Immature natural killer cell (primary cell): ENCODE measurements around the gene PSMA1. TPM values are rescaled to one million over a fixed set of nuclear protein-coding genes. Genes with fewer than 3 reads are reported as not detected.

Experiments
- DNase-seq, 3 donors: peaks; one replicate each; pipeline ENCODE4 v3.0.0; 2022; ENCODE audit warnings: mixed read lengths in 1 of 3
- H3K27ac Mint-ChIP-seq, 6 donors: one replicate each; pipeline ENCODE4 v1.8.0; 2020; ENCODE audit warnings: mixed read lengths in 6 of 6, mild to moderate bottlenecking in 5 of 6, inconsistent platforms in 4 of 6, moderate library complexity in 3 of 6
- H3K27me3 Mint-ChIP-seq, 3 donors: one replicate each; pipeline ENCODE4 v1.8.0; 2020 to 2021; ENCODE audit warnings: low read depth in 3 of 3, mild to moderate bottlenecking in 3 of 3, mixed read lengths in 3 of 3, moderate library complexity in 3 of 3, inconsistent platforms in 1 of 3
- H3K36me3 Mint-ChIP-seq, 3 donors: one replicate each; pipeline ENCODE4 v1.8.0; 2020; ENCODE audit warnings: mixed read lengths in 3 of 3, inconsistent platforms in 2 of 3, mild to moderate bottlenecking in 2 of 3
- H3K4me1 Mint-ChIP-seq, 2 donors: one replicate each; pipeline ENCODE4 v1.8.0; 2020; ENCODE audit warnings: inconsistent platforms in 2 of 2, mild to moderate bottlenecking in 2 of 2, mixed read lengths in 2 of 2, moderate library complexity in 1 of 2
- H3K4me3 Mint-ChIP-seq, 5 donors: one replicate each; pipeline ENCODE4 v1.8.0; 2020; ENCODE audit warnings: mild to moderate bottlenecking in 5 of 5, mixed read lengths in 5 of 5, inconsistent platforms in 3 of 5, moderate library complexity in 3 of 5
- H3K9me3 Mint-ChIP-seq, 6 donors: one replicate each; pipeline ENCODE4 v1.8.0; 2020; ENCODE audit warnings: mild to moderate bottlenecking in 6 of 6, mixed read lengths in 6 of 6, inconsistent platforms in 4 of 6, moderate library complexity in 3 of 6
- polyA plus RNA-seq, 3 donors: library from polyadenylated mRNA; unstranded; fragments of 300-500 nt; fragmentation: Illumina TruSeq; gene quantifications; one replicate each; pipeline ENCODE4 v1.2.3, GENCODE V29; 2021

Gene PSMA1
- polyA plus RNA-seq, 3 donors from 2014 or later: 181 to 440 (median 187) TPM

GRCh38 chr11:14455648-14456430 lies 64.3 kb downstream of the PSMA1 start:
- no peaks in the 10 kb centered on the region for H3K9me3 Mint-ChIP-seq
- H3K4me3 Mint-ChIP-seq: no peak overlapping the region
- peaks cover 0 to 1% (median 0%) of the 10 kb centered on the region in 3 donors for H3K27me3 Mint-ChIP-seq
- peaks cover 14 to 44% (median 17%) of the 10 kb centered on the region in 3 donors for H3K36me3 Mint-ChIP-seq
- peak overlapping the region in 5 of 6 donors; percentile 28 to 66 (median 51) for H3K27ac Mint-ChIP-seq
- DNase-seq: no peak
- H3K4me1 Mint-ChIP-seq: peaks cover 12 to 26% of the 10 kb centered on the region in 2 donors

Other genes starting within 250 kb of the PSMA1 start
- 10 to 100 TPM; 66.4 to 96.4 (median 85.9) TPM for gene RRAS2, start 161.2 kb downstream of the PSMA1 start, polyA plus RNA-seq
- gene COPB1, start 20.6 kb downstream of the PSMA1 start, polyA plus RNA-seq: 100 to 1,000 TPM in 2 of 3 donors, 10 to 100 TPM in 1; 71.0 to 133 (median 106) TPM
- gene PDE3B, start 123.4 kb upstream of the PSMA1 start, polyA plus RNA-seq: 1 to 10 TPM; 2.4 to 4.7 (median 2.6) TPM